ENCODE measurements around the gene NCOR1.
"Not testable (repeated sequence)": the region's sequence is repeated elsewhere in the genome, so short reads cannot be mapped to it uniquely, and the experiment has no call there.

The NCOR1 gene

GRCh38 chr17:16215002-16215272 is 397 bp downstream of the NCOR1 start:
- DNase-seq (ENCODE audit: low spot score) = peak; percentile 56

GRCh38 chr17:16214190-16215001 is 938 bp downstream of the NCOR1 start:
- peak; percentile 28 for DNase-seq (ENCODE audit: low spot score)

GRCh38 chr17:16212793-16213192 is 2.5 kb downstream of the NCOR1 start:
- DNase-seq (ENCODE audit: low spot score) = no peak

DNA sequence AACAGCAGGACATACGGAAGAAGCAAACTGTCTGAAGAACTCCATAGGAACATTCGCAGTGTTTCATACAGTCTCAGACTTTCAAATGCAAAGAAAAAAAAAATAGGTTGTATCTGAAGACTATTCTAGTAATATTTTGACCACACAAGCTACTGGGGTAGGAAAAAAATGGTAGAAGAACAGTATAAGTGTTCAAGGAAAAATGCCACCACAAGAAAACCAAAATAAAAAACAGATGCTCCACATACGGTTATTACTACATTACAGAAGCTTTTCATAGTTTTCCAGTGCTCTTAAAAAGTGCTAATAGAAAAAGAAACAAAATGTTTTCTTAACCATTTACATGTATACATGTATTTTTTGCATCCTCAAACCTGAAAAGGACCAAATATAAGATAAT is 3.7 kb downstream of the NCOR1 start:
- DNase-seq (ENCODE audit: low spot score) = no peak

GRCh38 chr17:16204763-16205162 is 10.6 kb downstream of the NCOR1 start:
- not testable (repeated sequence) for DNase-seq (ENCODE audit: low spot score)

DNA sequence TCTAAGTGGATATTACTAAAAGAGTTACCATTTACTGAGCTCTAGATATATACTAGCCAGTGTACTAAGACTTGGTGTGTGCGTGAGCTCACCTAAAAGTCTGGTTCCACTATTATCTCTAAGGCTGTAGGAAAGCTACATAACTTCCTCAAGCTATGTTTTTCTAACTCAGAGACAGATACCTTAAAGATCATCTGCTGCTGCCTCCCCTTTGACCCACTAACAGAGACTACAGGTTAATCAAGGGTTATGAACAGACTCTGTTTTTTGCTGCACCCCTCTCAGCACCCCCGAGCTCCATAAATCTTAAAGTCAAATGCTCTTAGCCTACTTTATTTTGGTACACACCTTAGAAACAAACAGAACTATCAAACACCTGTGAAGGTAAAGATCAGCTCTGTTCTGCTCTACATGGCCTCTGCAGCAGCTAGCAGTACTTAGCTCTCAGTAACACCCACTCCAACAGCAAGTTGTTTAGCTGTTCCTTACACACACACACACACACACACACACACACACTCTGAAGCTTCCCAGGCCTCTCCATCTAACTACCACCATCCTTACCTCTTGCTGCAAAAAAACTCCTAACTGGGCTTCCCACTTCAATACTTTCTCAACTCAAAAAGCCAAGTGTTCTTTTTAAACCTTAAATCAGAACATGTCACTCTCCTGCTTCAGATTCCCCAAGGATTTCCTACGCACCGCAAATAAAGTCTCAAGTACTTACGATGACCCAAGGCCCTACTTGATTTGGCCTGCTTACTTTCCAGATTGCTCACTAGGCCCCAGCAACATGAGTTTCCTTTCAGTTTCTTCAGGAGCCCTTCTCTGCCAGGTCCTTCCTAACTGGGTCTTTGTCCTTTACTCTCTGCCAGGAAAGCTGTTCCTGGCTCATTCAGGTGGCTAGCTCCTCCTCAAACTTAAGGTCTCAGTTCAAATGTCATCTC is 12.5 kb downstream of the NCOR1 start:
- peak; percentile 32 for DNase-seq (ENCODE audit: low spot score)

DNA sequence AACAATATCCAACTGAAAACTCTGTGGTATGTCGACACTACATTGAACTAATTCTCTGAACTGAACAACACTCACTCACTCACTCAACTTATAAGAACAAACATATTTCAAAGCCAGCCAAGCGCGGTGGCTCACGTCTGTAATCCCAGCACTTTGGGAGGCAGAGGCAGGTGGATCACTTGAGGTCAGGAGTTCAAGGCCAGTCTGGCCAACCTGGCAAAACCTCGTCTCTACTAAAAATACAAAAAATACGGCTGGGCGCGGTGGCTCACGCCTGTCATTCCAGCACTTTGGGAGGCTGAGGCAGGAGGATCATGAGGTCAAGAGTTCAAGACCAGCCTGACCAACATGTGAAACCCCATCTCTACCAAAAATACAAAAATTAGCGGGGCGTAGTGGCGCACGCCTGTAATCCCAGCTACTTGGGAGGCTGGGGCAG is 13.6 kb downstream of the NCOR1 start:
- DNase-seq (ENCODE audit: low spot score) = peak; percentile 56

DNA sequence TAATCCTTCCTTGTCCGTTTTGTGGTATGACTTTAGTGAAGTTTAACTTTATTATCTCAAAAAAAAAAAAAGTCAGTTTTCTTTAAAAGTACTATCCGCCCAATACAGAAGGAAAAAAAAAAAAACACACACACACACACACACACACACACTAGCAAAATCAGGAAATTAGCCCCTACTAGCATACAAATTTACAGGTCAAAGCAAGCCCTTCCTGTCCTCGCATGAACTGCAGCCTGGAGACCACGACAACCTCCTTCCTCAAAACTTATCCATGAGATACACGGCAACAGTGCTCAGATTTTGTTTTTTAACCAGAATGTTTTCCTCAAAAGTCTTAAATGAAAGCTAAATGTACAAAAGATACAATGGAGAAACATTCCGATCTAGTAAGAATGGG is 16.2 kb downstream of the NCOR1 start:
- peak; percentile 28 for DNase-seq (ENCODE audit: low spot score)

GRCh38 chr17:16197276-16197675 is 18.1 kb downstream of the NCOR1 start:
- no peak for DNase-seq (ENCODE audit: low spot score)

GRCh38 chr17:16194307-16194835 is 21.0 kb downstream of the NCOR1 start:
- not testable (repeated sequence) for DNase-seq (ENCODE audit: low spot score)

DNA sequence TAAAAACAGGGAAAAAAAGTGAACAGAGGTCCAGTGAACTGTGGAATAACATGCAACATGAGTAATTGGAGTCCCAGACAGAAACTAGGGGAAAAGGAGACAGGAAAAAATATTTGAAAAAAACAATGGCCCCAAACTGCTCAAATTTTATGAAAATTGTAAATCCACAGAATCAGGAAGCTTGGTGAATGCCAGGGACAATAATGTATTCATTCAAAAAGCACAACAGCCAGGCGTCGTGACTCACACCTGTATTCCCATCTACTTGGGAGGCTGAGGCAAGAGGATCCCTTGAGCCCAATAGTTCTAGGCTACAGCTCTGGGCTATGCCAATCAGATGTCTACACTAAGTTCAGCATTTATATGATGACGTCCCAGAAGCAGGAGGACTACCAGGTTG is 23.7 kb downstream of the NCOR1 start:
- peak; percentile 37 for DNase-seq (ENCODE audit: low spot score)

DNA sequence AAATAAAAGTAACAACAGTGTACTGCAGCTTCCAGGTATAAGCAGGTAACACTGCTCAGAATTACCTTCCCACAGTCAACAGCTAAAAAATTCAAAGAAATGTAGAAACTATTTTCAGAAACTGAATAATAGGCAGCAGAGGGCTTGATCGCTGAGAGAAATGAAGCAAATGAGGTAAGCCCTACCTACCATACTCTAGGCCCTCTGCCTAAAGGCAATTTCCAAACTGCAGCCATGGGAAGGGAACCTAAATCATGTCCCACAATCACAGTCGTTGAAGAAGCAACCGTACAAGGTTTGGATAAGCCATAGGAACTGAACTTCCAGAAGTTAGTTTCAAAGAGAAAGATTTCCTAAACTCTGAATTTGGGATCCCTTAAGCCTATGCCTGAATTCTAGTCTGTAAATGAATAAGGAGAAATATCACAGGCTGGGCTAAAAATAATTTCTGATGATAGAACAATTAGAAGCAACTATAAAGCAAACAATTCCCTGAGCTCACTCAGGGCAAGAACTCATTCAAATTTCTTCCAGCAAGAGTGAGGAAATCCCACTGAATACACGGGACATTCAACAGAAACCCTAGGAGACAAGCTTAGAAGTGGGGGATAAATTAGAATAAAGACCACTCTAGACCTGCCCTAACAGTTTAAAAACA is 24.5 kb downstream of the NCOR1 start:
- DNase-seq (ENCODE audit: low spot score) = no peak

- no peak for DNase-seq (ENCODE audit: low spot score)
Observed at GRCh38 chr17:16189791-16190348, 25.5 kb downstream of the NCOR1 start.

GRCh38 chr17:16187642-16188041 is 27.7 kb downstream of the NCOR1 start:
- DNase-seq (ENCODE audit: low spot score) = no peak

GRCh38 chr17:16181581-16181980 is 33.8 kb downstream of the NCOR1 start:
- DNase-seq (ENCODE audit: low spot score) = no peak

DNA sequence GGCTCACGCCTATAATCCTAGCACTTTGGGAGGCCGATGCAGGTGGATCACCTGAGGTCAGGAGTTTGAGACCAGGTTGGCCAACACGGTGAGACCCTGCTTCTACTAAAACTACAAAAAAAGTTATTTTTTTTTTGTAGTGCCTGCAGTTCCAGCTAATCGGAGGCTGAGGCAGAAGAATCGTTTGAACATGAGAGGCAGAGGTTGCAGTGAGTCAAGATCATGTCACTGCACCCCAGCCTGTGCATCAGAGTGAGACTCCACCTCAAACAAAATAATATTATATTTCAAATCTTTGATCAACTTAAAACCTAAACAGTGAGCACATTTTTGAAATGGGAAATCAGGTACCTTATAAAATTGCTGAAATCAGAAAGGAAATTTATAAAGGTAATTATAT is 36.5 kb downstream of the NCOR1 start:
- DNase-seq (ENCODE audit: low spot score) = peak; percentile 10

GRCh38 chr17:16171613-16172012 is 43.7 kb downstream of the NCOR1 start:
- DNase-seq (ENCODE audit: low spot score) = peak; percentile 28

DNA sequence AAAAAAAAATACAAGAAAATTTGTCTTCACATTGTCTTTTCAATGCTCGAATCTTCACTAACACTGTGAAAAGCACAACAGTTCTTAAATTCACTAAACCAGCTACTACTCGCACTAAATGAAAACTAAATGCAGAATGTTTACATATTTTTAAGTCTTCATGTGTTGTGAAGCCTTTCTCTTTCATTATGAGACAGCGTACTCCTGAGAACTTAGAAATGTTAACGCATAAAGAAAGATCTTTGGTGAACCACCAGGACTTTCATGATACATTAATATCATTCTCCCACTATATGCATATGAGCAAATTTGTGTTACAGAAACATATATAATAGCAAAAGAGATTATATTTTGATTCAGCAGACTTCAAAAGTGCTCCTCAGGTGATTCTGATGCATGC is 48.6 kb downstream of the NCOR1 start:
- not testable (repeated sequence) for DNase-seq (ENCODE audit: low spot score)

GRCh38 chr17:16158714-16159113 is 56.6 kb downstream of the NCOR1 start:
- DNase-seq (ENCODE audit: low spot score) = no peak

DNA sequence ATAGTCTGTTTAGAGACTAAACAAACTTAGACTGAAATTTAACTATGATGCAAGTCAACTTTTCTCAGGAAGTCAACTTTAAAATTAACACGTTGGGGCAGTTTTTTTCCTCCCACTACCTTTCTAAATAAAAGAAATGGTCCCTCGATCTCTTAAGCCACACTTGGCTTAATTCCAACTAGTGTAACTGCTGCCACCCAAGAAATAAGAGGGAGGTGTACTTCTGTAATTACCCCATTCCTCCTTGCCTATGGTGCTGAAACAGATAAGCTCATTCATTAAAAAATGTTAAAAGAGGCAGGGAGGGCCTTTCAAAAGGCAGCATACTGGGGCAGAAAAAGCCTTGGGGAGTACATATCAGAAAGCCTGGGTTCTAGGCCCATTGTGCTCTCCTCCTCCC is 59.8 kb downstream of the NCOR1 start:
- no peak for DNase-seq (ENCODE audit: low spot score)

- DNase-seq (ENCODE audit: low spot score) = not testable (repeated sequence)
Observed at GRCh38 chr17:16152326-16152725, 63.0 kb downstream of the NCOR1 start.

DNA sequence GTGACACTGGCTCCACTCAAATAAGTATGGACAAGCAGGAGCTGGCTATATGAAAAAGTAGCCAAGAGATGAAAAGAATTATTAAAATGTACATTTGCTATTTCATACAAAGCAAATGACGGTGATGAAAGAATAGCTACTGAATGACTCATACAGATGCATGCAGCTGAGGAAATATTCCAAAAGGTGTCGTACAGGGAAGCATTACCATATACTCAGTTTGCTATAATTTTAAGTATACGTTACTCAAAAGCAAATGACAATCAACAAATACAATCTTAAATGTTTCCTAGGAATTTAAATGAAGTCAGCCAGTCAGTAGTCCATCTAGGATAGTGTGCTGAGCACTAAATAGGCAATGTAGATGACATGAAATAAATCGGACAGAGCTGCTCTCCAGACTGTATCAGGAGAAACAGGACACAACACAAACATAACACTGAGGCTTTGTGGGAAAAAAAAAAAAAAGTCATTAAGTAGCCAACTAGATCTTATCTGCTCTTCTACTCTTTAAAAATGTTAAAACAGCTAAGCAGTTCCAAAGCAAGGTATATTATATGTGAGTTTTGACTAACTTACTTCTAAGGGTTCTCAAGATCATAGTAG is 65.0 kb downstream of the NCOR1 start:
- peak; percentile 29 for DNase-seq (ENCODE audit: low spot score)

Measured in kidney tubule cell (primary cell).